NCI-H2227 treated with DMSO at 0.1 percent for 48 hours (cell line): ENCODE measurements around the gene HOXC10.

Experiments used
- DNase-seq: peaks from one replicate; lab custom pipeline; 2025; lab: John Stamatoyannopoulos, UW

HOXC10 gene

DNA sequence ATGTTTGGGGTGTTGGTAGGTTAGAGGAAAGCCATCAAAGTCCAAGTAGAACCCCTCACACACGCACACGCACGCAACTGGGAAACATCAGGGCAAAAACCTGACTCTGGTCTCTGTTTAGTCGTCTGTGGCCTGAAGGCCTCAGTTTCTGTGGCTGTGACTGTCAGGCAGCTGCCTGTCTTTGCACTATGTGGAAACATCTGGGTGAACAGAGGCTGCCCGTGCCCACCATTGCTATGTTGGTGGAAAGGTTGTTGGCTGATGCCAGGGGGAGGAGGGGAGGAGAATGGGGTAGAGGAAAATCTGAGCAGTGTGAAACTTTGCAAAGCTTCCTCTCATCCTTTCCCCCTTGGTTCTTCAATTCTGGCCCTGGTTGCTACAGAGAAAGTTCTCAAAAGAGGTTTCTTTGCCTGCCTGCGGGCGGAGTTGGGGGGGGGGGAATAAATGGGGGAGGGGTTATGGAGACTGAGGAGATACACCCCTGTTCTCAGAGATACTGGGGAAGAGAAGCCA lies 7.5 kb downstream of the HOXC10 start:
- DNase-seq, result no peak

GRCh38 chr12:53993162-53994008 lies 8.4 kb downstream of the HOXC10 start:
- no peak for DNase-seq

- DNase-seq, result no peak
Measured at GRCh38 chr12:53994009-53994263, 9.0 kb downstream of the HOXC10 start.

GRCh38 chr12:53994264-53995001 lies 9.5 kb downstream of the HOXC10 start:
- DNase-seq, result no peak

GRCh38 chr12:53995002-53995377 lies 10.0 kb downstream of the HOXC10 start:
- DNase-seq, result no peak

DNA sequence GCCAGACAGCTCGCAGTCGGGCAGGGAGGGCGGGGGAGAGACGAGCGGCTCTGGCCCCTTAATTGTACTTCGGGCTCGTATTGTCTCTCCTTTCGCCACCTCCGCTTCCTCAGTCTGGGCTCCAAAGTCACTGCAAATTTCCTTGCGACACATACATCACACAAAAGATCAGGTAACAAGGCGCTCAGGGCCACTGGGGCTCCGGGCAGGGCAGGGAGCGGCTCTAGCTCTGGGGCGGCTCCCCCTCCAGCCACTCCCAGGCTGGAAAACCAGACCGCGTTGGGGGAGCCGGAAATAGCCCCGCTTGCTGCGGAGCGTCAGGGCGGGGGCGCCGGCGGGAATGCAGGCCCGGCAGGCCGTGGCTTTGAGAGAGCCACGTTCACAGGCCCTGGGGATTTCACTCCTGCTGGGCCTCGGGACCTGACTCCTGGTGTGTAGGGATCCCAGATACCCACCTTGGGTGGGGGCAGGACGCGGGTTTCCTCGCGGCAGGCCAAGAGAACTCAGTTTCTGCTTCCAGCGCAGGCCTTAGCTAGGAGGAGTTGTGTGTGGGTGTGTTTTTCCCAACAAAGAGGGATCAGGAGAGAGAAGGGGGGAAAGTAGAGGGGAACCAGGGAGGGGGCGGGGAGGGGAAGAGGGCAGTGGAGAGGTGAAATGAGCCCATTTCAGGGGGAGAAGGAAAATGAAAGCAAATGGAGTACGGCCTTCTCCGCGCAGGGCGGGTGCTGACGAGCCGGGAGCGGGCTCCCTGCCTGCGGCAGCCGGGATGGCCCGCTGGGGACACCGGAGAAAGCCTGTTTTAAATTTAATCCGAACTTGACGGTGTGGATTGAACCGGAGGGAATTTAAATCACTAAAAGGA lies 10.7 kb downstream of the HOXC10 start:
- DNase-seq, result no peak

DNA sequence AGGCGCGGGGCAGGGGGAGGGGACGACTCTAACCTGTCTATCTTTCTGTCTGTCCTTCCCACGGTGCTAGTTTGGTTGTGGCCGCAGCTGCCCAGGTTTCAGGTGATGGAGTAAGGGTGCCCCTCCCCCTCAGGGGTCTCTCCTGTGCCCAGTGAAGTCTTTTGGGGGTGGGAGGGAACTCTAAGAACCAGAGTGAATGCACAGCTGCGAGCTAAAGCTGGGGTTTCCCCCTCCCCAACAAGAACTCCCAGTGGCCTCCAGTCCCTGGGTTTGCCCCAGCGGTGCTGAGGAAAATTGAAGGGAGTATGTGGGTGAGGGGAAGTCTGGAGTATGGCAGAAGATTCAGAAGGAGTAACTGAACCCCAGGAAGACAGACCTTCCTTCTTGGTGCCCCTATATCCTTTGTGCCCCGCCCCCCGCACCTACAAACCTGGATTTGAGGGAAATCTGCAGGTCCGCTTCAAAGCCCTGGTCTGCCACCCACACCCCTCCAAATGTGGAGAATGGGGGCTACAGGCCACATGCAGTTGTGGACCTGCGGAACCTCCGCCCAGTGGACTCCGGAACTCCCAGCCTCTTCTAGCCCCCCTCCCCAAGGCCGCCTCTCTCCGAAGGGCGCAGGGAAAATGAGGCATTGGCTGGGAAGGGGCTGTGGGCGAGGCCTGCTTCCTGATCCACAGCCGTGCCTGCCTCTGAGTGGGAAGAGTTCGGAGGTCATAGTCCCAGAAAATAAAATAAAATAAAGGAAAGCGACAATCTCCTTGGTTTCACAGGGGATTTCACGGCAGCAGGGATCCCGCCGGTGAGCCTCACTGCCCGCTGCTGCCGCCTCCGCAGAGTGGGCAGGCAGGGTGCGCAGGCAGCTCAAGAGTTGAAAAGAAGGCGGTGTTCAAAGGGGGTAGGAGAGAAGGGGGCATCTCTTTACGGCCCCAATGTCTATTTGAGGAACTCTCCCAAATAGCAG lies 11.6 kb downstream of the HOXC10 start:
- DNase-seq, result no peak

DNA sequence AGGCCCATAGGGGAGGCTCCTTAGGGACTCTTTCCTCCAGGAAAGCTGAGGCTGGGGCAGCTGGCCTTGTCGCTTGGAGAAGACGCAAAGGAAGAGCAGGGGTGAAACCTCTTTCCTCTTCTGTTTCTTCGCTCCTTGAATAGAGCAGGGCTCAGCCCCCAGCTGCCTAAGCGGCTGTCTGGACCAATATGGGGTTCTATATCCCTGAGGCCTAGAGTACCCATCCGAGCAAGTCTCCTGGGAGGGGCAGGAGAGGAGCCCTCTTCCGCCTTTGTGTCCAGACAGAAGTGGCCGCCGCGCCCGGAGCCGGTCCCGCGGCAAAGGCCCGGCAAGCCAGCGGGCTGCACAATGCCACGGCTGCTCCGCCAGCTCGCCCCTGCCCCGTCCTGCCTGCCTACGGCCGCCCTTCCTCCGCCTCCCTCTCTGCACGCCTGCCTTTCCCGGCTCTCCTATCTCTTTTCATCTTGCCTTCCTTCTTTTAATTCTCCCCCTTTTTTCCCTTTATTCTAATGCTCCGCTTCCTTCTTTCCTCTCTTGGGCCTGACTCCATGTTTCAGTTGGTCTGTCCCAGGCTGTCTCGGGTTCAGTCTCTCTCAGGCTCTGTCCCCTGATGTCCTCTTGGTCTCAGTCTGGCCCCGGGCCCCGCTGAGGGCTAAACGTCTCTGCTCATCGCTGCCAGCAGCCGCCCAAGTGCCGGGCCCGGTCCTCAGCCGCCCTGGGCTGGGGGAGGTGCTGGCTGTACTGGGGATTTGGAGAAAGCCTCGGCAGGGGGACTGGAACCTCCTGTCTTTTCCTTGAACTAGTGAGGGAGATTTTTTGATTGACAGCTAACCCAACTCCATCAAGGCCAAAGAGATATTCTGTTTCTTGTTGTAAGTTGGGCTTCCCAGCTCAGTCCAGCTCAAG lies 12.5 kb downstream of the HOXC10 start:
- DNase-seq, result no peak

DNA sequence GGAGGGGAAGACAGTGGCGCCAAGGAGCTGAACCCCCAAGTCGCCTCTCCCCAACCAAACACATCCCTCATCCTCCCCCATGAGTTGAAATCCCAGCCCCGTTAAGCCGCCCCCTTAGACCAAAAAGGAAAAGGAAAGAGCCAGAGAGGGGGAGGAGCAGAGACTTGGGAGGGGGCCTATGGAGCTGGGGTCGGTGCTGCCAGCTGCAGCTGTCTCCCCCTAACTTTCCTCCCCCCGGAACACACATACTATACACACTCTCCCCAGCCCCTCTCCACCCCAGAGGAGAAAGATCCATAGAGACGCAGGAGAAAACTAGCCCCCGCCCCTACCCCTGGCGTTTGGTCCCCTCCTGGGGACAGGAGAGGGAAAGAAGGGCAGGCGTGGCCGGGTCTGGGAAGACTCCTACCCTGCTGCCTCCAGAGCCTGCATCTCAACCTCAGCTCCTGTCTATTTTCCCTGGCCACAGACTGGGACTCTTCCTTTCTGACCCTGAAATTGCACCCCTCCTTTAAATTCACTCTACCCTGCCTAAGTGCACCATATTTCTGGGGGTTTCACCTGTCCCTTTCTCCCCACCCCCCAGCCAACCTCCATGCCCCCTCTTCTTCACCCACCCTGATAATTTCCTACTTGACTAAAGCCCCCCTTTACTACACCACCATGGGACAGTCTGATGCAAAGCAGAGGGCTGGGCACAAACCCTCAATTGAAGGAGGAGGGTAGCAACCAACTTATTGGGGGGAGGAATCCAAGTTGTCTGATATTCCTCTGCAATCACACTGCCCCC lies 13.4 kb downstream of the HOXC10 start:
- no peak for DNase-seq

DNA sequence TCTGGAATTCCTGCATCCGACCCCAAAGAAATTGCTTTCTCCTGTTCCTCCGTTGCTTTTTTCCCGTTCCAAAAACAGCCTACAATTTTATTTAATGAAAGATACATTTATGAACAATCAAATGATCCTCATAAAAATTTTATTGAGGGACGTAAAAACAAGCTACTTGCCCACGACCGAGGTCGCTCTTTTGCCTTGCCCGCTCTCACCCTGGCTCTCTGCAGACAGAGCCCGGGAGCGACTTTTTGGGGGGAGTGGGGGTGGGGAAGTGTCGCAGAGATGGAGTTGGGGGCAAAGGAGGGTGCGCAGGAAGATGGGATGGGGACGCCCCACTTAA lies 13.9 kb downstream of the HOXC10 start:
- no peak for DNase-seq

DNA sequence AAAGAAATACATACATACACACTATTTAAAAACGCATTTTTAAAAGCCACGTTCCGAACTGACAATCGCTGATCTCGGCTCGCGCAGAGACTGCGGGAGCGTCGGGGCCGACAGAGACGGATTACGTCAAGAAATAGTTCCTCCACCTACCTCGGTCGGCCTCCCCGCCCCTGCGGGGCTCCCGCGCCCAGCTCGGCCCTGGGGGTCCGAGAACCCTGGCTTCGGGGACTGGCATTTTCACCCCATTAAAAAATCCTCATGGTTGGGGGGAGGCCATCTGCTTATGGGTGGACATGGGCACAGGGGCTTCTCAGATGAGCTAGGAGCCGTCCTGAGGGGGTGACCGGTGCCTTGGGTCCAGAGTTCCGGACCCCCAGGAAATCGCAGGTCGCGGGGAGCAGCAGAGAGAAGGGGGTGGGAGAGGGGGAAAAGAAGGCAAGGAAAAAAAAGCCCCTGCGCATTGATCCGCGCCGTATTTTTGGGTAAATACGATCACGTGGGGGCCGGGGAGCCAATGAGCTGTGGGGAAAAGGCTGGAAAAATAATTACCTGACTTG lies 14.7 kb downstream of the HOXC10 start:
- peak; percentile 32 for DNase-seq

- DNase-seq, result no peak
Measured at GRCh38 chr12:54000116-54001114, 15.5 kb downstream of the HOXC10 start, which contains the start of gene HOXC9. Gene HOXC9, plus strand, starts transcription at chr12:54000161. Its CDS starts 28 bp downstream, at chr12:54000189.

DNA sequence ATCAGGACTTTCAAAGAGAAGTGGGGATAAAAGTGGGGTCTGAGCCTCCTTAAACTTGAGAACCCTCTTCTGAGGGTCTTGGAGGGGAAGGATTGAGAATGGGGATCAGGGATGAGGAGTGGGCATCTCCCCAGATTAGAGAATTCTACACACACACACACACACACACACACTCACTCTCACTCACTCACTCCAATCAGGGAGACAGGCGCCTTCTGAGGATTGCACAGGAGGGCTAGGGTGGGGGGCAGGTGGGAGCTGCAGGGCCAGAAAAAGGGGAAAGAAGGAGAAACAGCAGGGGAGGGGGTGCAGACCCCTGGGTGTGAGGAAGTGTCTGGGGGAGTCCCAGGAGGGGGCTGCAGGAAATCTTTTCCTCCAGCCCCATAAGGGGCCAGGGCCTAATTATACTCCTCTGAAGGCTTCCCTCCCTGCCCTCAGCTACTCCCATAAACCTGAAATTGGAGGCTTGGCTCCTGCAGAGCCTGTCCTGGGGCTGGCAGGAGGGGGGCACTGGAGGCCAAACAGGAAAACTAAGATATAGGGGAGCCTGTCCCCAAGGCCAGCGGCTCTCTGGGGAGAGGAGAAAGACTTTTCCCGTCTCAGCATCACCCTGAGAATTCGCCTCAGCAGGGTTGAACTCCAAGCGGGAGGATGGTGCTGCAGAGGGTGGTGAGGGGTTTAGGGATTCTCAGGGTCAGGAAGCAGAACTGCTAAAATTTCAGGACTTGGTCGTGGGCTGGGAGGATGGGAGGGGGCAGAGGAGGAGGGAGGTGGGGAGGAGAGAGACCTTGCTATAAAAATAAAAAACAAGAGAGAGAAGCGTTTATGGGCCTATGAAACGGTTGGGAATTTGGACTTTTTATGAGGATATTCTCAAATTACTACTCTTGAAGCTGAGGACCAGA lies 16.6 kb downstream of the HOXC10 start:
- no peak for DNase-seq

DNA sequence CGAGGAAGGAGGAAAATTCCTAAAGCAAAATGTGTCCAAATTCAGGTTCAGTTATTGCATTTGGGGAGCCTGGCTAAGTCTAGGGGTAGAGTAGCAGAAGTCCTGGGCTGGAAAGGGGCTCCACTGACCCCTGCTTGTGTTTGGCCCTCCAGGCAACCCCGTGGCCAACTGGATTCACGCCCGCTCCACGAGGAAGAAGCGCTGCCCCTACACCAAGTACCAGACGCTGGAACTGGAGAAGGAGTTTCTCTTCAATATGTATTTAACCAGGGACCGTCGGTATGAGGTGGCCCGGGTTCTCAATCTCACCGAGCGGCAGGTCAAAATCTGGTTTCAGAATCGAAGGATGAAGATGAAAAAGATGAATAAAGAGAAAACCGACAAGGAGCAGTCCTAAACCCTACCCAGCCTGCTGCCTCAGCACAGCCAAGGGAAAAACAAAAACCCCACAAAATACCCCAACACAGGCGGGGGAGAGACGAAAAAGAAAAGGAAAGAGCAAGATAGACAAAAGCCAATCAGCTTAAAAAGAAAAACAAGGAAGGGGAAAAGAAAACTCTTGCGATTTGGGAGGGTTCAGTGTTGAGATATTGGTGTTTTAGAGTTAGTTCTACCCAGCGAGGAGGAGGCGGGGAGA lies 17.4 kb downstream of the HOXC10 start:
- DNase-seq, result no peak

DNA sequence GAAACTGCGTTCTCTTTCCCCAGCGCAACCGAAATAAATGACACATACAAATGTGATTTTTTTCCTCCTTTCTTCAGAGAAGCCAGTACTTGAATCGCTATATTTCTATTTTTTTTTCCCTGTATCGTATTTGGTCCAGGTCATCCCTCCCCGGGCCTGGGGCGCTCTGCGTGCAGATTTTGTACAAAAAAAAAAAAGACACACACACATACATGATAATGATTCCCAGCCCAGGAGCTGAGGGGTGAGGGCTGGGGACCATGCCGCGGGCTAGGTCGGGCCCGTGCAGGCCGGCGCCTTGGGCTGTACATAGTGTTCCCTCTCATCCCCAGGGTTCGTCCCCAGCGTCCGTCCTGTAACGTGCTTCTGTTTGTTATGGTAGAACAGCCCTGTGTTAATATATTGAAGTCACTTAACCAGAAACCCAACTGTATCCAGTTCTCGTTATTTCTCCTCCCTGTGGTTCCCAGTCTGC lies 18.0 kb downstream of the HOXC10 start:
- no peak for DNase-seq

DNA sequence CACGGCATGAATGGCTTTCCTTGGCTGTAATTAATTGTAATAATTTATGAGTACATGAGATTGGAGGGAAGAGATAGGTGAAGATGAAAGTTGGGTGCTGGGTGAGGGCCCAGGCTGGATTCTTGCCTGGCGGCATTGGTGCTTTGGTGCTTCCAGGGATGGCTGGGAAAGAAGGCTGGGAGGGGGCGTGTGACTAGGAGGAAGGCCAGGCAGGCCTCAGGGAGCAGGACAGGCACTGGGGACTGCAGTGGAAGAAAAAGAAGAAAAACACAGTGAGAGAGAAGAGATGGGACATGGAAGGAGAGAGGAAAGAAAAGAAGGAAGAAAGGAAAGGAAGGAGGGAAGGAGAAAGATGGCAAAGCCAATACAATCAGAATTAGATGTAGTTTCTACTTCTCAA lies 18.7 kb downstream of the HOXC10 start:
- DNase-seq, result no peak
